NCI-H187 treated with DMSO at 0.1 percent for 48 hours (cell line): Measurements from ENCODE around the gene STAT3.
"Not testable (repeated sequence)": the region's sequence is repeated elsewhere in the genome, so short reads cannot be mapped to it uniquely, and the experiment has no call there.

ENCODE experiments used
- DNase-seq: peaks from one replicate; lab custom pipeline; 2025; lab: John Stamatoyannopoulos, UW

STAT3 gene

GRCh38 chr17:42299361-42299760, 88.9 kb downstream of the STAT3 start:
- DNase-seq: not testable (repeated sequence)

DNA sequence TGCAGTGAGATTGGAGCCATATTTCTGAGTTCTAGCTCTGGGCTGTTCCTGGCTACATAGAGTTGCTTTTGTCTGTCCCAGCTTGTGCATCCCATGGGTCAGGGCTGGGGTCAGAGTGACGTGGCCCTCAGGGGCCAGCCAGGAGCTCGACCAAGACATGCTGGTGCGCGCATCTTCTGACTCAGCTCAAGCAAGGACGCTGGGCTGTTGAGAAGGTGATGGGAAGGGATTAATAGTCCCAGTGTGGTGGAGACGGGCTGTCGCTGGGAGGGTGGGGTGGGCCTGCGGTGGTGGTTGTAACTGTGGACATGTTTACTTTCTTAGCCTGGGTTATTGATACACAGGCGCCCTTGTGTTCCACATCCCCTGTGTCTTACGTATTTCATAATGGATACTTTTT, 90.5 kb downstream of the STAT3 start:
- DNase-seq: not testable (repeated sequence)

GRCh38 chr17:42296012-42296411, 92.2 kb downstream of the STAT3 start:
- no peak for DNase-seq

- no peak for DNase-seq
Observed at GRCh38 chr17:42294469-42295398, 93.5 kb downstream of the STAT3 start.

- no peak for DNase-seq
Observed at GRCh38 chr17:42291129-42291528, 97.1 kb downstream of the STAT3 start.

DNA sequence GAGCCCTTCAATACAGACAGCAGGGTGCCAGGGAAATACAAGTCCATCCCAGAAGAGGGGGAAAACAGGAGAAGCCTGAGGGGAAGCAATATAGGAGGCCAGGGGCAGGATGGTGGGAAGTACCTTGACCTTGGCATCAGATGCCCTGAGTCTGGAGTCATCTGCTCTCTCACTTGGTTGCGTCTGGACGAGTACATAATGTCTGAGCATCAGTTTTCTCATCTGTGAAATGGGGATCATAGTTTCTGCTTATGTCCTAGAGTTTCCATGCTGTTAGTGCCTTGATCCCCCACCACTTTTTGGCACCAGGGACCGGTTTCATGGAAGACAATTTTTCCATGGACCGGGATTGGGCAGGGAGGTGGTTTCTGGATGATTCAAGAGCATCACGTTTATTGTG, 97.7 kb downstream of the STAT3 start:
- DNase-seq: no peak

DNA sequence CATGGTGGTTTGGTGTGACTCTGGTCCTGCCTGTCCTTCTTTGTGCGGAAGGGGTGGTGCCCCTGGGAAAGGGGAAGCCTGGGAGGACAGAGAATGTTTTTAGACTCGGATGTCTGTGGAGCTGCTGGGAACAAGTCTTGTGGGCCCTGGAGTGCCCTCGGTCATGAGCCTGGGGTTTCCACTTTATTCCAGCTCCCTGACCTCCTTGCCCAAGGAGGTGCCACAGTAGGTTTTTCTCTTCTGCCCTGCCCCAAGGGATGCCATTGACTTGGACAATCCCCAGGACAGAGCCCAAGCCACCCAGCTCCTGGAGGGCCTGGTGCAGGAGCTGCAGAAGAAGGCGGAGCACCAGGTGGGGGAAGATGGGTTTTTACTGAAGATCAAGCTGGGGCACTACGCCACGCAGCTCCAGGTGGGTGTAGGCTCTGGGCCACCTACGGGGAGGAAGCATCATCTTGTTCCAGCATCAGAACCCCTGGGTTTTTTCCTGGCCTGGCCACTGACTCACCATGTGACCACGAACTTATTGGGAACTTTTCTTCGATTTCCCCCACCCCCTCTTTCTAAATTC, 98.5 kb downstream of the STAT3 start:
- DNase-seq: no peak

DNA sequence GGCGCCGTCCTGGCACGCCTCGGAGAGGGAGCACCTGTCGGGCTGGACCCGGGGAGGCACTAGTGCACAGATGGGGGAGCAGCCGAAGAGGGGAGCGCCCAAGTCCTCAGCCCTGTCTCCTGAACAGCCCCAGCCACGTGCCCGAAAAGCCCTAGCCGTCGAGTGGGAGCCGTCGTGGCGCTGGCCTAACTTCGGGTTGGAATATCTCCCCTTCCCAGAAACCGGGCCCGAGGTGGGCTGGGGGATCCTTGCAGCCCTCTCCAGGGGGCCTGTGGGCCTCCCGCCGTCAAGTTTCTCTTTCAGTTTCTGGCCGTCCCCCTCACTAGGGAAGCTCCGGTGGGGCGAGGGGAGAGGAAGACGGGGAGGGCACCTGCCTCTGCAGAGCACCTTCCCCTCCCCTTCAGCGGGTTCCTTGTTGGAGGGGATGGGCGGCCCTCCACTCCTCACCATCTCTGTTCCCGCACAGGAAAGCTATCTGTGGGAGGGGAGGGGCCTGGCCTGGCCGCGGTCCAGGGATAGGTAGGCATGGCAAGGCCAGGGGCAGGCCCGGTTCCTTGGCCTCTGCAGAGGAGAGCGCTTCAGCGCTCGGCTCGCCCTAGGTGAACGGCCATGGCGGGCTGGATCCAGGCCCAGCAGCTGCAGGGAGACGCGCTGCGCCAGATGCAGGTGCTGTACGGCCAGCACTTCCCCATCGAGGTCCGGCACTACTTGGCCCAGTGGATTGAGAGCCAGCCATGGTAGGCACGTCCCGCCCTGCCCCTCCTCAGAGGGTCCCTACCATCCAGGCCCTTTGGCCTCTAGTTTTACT, 99.2 kb downstream of the STAT3 start:
- no peak for DNase-seq

- DNase-seq: no peak
Observed at GRCh38 chr17:42287977-42288802, 100.1 kb downstream of the STAT3 start, which contains the start of gene STAT5A. TSS of gene STAT5A (plus strand) at chr17:42288498. CDS start at chr17:42289412, 914 bp downstream.

DNA sequence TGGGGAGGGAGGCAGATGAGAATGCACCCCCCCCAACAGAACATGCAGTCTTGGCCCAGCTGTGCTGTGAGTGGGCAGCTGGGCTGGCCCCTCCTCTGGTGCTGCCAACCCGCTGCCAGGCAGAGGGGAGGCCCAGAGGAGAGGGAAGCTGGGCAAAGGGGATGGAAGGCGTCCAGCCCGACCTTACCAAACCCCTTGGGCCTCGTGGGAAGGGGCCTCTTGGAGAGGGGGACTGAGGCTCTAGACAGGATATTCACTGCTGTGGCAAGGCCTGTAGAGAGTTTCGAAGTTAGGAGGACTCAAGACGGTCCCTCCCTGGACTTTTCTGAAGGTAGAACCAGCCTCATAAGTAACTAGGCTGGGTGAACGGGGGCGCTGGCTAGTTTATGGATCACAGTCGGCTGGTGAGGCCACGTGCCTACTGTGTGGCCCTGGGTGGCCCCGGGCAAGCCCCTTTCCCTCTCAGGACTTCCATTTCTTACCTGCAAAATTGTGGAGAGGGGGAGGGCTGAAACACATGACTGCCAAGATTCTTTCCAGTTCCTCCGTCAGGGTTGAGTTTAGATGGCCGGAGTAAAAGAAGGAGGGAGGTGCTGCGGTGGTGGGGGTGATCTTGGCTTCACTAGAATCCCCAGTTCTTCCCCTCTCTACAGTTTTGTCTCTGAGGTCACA, 100.8 kb downstream of the STAT3 start:
- no peak for DNase-seq

- DNase-seq: no peak
Observed at GRCh38 chr17:42286411-42287221, 101.6 kb downstream of the STAT3 start.

GRCh38 chr17:42285346-42286050, 102.7 kb downstream of the STAT3 start:
- DNase-seq: no peak

DNA sequence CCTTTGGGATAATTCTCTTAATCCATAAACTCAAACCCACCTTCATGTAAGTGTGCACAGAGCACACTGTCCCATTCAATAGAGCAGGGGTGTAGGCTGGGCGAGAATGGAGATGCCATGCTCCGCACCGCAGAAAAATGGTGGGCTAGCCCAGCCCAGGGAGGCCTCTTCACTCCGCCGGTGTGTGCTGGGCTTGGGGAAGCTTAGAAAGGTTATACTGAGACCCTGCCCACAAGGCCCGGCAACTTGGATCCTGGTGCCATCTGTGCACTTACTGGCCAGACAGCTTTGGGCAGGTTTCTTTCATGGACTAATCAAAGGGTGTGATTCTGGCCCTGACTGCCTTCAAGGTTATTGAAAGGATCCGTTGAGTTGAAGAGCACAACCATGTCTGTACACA, 103.7 kb downstream of the STAT3 start:
- no peak for DNase-seq

DNA sequence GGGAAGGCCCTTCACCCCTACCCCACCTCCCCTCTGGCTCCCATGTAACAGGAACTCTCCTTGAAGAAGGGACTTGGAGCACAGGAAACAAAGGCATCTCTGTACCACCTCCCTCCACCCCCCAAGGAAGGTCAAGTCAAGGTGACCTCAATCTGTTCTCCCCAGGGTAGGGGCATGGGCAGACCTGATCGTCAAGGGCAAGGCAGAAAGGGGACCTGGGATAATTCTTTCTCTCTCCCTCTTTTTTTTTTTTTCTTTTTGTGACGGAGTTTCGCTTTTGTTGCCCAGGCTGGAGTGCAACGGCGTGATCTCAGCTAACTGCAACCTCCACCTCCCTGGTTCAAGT, 104.2 kb downstream of the STAT3 start:
- DNase-seq: no peak

GRCh38 chr17:42283241-42284023, 104.8 kb downstream of the STAT3 start:
- DNase-seq: no peak

DNA sequence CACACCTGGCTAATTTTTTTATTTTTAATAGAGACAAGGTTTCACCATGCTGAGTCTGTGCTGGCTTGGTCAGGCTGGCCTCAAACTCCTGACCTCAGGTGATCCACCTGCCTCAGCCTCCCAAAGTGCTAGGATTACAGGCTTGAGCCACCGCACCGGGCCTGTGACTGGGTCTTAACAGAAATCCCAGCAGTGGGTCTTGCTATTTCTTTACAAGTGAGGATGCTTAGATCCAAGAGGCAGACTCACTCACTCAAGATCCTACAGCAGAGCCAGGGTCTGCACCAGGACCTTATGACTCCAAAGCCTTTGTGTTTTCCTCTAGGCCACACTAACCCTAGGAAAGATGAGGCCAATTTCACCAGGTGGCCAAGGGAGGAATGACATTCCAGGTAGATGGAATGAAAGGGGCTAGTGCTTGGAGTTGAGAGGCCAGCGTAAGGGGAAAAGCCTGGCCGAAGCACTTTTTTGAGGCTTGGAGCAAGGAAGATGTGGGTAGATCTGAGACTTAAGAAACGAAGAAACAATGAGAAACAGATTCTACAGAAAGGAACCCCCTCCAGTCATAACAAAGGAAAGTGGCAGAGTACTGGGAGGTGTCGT, 105.7 kb downstream of the STAT3 start:
- DNase-seq: no peak

GRCh38 chr17:42281571-42282096, 106.6 kb downstream of the STAT3 start:
- peak; percentile 57 for DNase-seq
